CD14-positive monocyte (primary cell): ENCODE data around the gene HLA-G. TPM values are rescaled to one million over a fixed set of nuclear protein-coding genes. Genes with fewer than 3 reads are reported as not detected.

Source experiments
- DNase-seq, 3 donors: peaks; one replicate each; pipeline ENCODE4 v3.0.0-alpha.2; 2011 to 2022
- H2AFZ ChIP-seq: 2 replicates; pipeline ENCODE4 v1.6.0; 2012; ENCODE audit warnings: mild to moderate bottlenecking, low read depth, low read length, inconsistent platforms; ENCODE audit not compliant: insufficient read depth, poor library complexity, severe bottlenecking
- H3K27ac ChIP-seq, 2 donors: 1 replicate in 1 of 2; 2 replicates in 1 of 2; pipeline ENCODE4 v1.5.1; 2012 to 2013; ENCODE audit warnings: low read length in 2 of 2, control low read depth in 1 of 2, inconsistent platforms in 1 of 2, low read depth in 1 of 2, mild to moderate bottlenecking in 1 of 2
- H3K27me3 ChIP-seq, 2 donors: one replicate each; pipeline versions ENCODE4 v1.6.0 to v1.6.1; 2011 to 2013; ENCODE audit warnings: low read length in 2 of 2; ENCODE audit not compliant: control insufficient read depth in 2 of 2, insufficient read depth in 2 of 2
- H3K36me3 ChIP-seq, 2 donors: replicated peaks in 1 of 2; 1 replicate in 1 of 2; 2 replicates in 1 of 2; pipeline versions ENCODE4 v1.5.1 to v1.6.1; 2012 to 2013; ENCODE audit warnings: low read length in 2 of 2, control low read depth in 1 of 2, inconsistent platforms in 1 of 2, mild to moderate bottlenecking in 1 of 2; ENCODE audit not compliant: insufficient read depth in 2 of 2, control insufficient read depth in 1 of 2
- H3K4me1 ChIP-seq, 2 donors: 1 replicate in 1 of 2; 2 replicates in 1 of 2; pipeline versions ENCODE4 v1.5.1 to v1.6.1; 2012 to 2013; ENCODE audit warnings: low read length in 2 of 2, control low read depth in 1 of 2, inconsistent platforms in 1 of 2, mild to moderate bottlenecking in 1 of 2, moderate library complexity in 1 of 2; ENCODE audit not compliant: insufficient read depth in 2 of 2, control insufficient read depth in 1 of 2
- H3K4me2 ChIP-seq: replicated peaks from 2 replicates; pipeline ENCODE3; 2012; ENCODE audit warnings: low read length, moderate library complexity, mild to moderate bottlenecking; ENCODE audit not compliant: poor library complexity, severe bottlenecking; ENCODE audit errors: extremely low read depth
- H3K4me3 ChIP-seq, 3 experiments: fragments of 200-600 bp in 1 of 3; sonication (generic) in 1 of 3; replicated peaks in 1 of 3; 1 replicate in 2 of 3; 2 replicates in 1 of 3; pipeline ENCODE4 v1.5.1; 2011 to 2013; ENCODE audit warnings: low read length in 3 of 3, mild to moderate bottlenecking in 3 of 3, control low read depth in 2 of 3, low read depth in 2 of 3, inconsistent platforms in 1 of 3, moderate library complexity in 1 of 3
- H3K79me2 ChIP-seq: 2 replicates; pipeline ENCODE4 v1.6.0; 2012; ENCODE audit warnings: mild to moderate bottlenecking, control low read depth, inconsistent platforms, low read length, moderate library complexity; ENCODE audit not compliant: insufficient read depth
- H3K9ac ChIP-seq: 2 replicates; pipeline ENCODE4 v1.6.0; 2017; ENCODE audit warnings: low read length, mild to moderate bottlenecking; ENCODE audit not compliant: insufficient read depth, poor library complexity, severe bottlenecking
- H3K9me3 ChIP-seq, 2 donors: replicated peaks in 1 of 2; 1 replicate in 1 of 2; 2 replicates in 1 of 2; pipeline versions ENCODE4 v1.5.1 to v1.6.1; 2012 to 2013; ENCODE audit warnings: low read length in 2 of 2, control low read depth in 1 of 2; ENCODE audit not compliant: control insufficient read depth in 1 of 2, insufficient read depth in 1 of 2
- H4K20me1 ChIP-seq: 2 replicates; pipeline ENCODE4 v1.6.0; 2012; ENCODE audit warnings: mild to moderate bottlenecking, low read length, control low read depth, moderate library complexity; ENCODE audit not compliant: insufficient read depth
- H3K27ac Mint-ChIP-seq, 7 donors: one replicate each; pipeline ENCODE4 v1.8.0; 2020; ENCODE audit warnings: mild to moderate bottlenecking in 7 of 7, mixed read lengths in 7 of 7, moderate library complexity in 6 of 7, inconsistent platforms in 2 of 7
- H3K27me3 Mint-ChIP-seq, 3 donors: one replicate each; pipeline ENCODE4 v1.8.0; 2021 to 2022; ENCODE audit warnings: low read depth in 3 of 3, mild to moderate bottlenecking in 3 of 3, mixed read lengths in 3 of 3, moderate library complexity in 3 of 3, inconsistent platforms in 1 of 3
- H3K36me3 Mint-ChIP-seq, 2 donors: one replicate each; pipeline ENCODE4 v1.8.0; 2020; ENCODE audit warnings: mixed read lengths in 2 of 2, inconsistent platforms in 1 of 2, mild to moderate bottlenecking in 1 of 2
- H3K4me1 Mint-ChIP-seq: one replicate; pipeline ENCODE4 v1.8.0; 2020; ENCODE audit warnings: mild to moderate bottlenecking, mixed read lengths
- H3K4me3 Mint-ChIP-seq, 2 donors: one replicate each; pipeline ENCODE4 v1.8.0; 2020; ENCODE audit warnings: mild to moderate bottlenecking in 2 of 2, mixed read lengths in 2 of 2, moderate library complexity in 1 of 2
- H3K9me3 Mint-ChIP-seq, 7 donors: one replicate each; pipeline ENCODE4 v1.8.0; 2020 to 2022; ENCODE audit warnings: mixed read lengths in 7 of 7, mild to moderate bottlenecking in 6 of 7, moderate library complexity in 6 of 7, inconsistent platforms in 2 of 7
- WGBS: methylation state at CpG from one replicate; pipeline ENCODE4 v1.1.5; 2013; ENCODE audit warnings: missing lambda C conversion rate; ENCODE audit not compliant: insufficient coverage; 5-methylcytosine and 5-hydroxymethylcytosine counted together
- intact Hi-C, 2 donors: fragments of 100-400 bp; cut with micrococcal nuclease; formaldehyde crosslinking; loops; one replicate each; pipeline versions ENCODE4 v1.15.0 to v1.15.1; 2023
- polyA plus RNA-seq, 3 donors: library from polyadenylated mRNA; depleted of rRNA in 1 of 3; unstranded in 2 of 3; stranded (reverse) in 1 of 3; fragments of 300-500 nt in 2 of 3; fragments of >200 nt in 1 of 3; fragmentation: Illumina TruSeq in 2 of 3; gene quantifications; 1 replicate in 2 of 3; 2 replicates in 1 of 3; pipeline ENCODE4 v1.2.3, GENCODE V29; 2012 to 2021
- TF ChIP-seq, protein P1 (sequence below): fragments of 200-600 bp; IDR thresholded peaks from one replicate; pipeline ENCODE4 v1.8.0; 2022; ENCODE audit warnings: antibody characterized with exemption, mild to moderate bottlenecking

Gene HLA-G
- polyA plus RNA-seq, 3 donors: 0.12 to 2.3 (median 0.89) TPM

DNA sequence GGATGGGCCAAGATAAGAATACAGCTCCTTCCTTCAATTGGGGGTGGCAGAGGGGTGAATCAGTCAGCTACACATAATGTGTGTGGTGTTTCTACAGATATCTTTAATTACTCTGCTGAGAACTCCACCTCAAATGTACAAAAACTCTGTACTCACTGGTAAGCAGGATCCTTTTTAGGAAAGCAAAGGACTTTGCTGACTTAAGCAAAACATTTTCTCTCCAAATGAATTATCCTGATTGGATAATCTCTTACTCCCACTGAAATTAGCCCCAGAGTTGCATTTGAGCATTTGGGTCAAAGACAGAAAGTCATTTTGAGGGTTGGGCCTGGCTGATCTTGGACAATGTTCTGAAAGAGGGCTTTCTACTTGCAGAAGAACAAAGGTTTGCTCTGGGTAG lies 13.4 kb downstream of the HLA-G start:
- Histone ChIP-seq H3K79me2 (no peaks in the 10 kb centered on the region), H3K4me3 (no peak overlapping the region), H3K36me3 (no peaks in the 10 kb centered on the region), H3K4me2 (no peak overlapping the region), H3K4me1 (no peaks in the 10 kb centered on the region), H4K20me1 (no peaks in the 10 kb centered on the region), H3K27ac (no peak overlapping the region), H3K9me3 (peaks cover 0 to 8% of the 10 kb centered on the region in 2 donors), H2AFZ (no peak overlapping the region), H3K27me3 (peaks cover 49 to 64% of the 10 kb centered on the region in 2 donors), H3K9ac (no peak overlapping the region)
- Mint-ChIP-seq H3K9me3 (peaks cover 0 to 8% (median 3%) of the 10 kb centered on the region in 7 donors), H3K27ac (no peak overlapping the region), H3K36me3 (no peaks in the 10 kb centered on the region), H3K27me3 (peaks cover 38 to 78% (median 43%) of the 10 kb centered on the region in 3 donors), H3K4me3 (no peak overlapping the region), H3K4me1 (no peaks in the 10 kb centered on the region)
- intact Hi-C loops: no loop called here
- TF ChIP-seq, protein P1, sequence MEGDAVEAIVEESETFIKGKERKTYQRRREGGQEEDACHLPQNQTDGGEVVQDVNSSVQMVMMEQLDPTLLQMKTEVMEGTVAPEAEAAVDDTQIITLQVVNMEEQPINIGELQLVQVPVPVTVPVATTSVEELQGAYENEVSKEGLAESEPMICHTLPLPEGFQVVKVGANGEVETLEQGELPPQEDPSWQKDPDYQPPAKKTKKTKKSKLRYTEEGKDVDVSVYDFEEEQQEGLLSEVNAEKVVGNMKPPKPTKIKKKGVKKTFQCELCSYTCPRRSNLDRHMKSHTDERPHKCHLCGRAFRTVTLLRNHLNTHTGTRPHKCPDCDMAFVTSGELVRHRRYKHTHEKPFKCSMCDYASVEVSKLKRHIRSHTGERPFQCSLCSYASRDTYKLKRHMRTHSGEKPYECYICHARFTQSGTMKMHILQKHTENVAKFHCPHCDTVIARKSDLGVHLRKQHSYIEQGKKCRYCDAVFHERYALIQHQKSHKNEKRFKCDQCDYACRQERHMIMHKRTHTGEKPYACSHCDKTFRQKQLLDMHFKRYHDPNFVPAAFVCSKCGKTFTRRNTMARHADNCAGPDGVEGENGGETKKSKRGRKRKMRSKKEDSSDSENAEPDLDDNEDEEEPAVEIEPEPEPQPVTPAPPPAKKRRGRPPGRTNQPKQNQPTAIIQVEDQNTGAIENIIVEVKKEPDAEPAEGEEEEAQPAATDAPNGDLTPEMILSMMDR: no peak
- no peak for DNase-seq

DNA sequence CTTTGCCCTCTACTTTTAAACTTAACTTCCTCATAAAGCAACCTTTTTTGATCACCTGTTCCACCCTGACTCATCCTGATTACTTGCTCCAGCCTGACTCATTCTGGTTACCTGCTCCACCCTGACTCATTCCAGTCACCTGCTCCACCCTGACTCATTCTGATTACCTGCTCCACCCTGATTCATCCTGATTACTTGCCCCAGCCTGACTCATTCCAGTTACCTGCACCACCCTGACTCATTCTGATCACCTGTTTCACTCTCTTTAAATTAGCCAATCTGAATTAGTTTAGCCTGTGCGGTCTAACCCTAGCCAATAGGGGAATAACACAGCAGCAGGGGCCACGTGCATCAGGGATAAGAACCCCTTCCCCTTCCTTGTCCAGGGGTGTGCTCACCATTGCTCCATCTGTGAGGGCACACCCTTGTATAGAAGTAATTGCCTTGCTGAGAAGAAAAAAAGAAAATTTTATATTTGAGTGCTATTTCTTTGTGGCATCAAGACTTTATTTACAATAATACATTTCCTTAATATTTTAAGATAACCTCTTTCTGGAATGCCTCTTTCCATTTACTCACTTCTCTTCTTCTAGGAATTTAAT lies 17.9 kb downstream of the HLA-G start:
- Mint-ChIP-seq H3K27me3 (peaks cover 42 to 84% (median 53%) of the 10 kb centered on the region in 3 donors), H3K36me3 (peaks cover 0 to 3% of the 10 kb centered on the region in 2 donors), H3K4me1 (peaks cover 12% of the 10 kb centered on the region), H3K27ac (peak overlapping the region in 1 of 7 donors; percentile 4), H3K9me3 (peaks cover 4 to 16% (median 11%) of the 10 kb centered on the region in 7 donors), H3K4me3 (peak overlapping the region in 1 of 2 donors; percentile 17)
- 67% methylated on average over 2 of the region's 2 CpGs for WGBS
- Histone ChIP-seq H3K36me3 (no peaks in the 10 kb centered on the region), H3K9me3 (peaks cover 0 to 8% of the 10 kb centered on the region in 2 donors), H3K4me1 (peaks cover 5 to 7% of the 10 kb centered on the region in 2 donors), H4K20me1 (no peaks in the 10 kb centered on the region), H3K27me3 (peaks cover 45 to 74% of the 10 kb centered on the region in 2 donors), H3K9ac (no peak overlapping the region), H3K4me3 (no peak overlapping the region), H3K79me2 (no peaks in the 10 kb centered on the region), H3K27ac (no peak overlapping the region), H2AFZ (no peak overlapping the region), H3K4me2 (no peak overlapping the region)
- peak in 1 of 3 donors; percentile 50 for DNase-seq
- intact Hi-C loops: no loop called here
- TF ChIP-seq, protein P1: no peak
